SU-DHL-6 (cell line): ENCODE results near the gene POLG.

Experiments
- H2AFZ ChIP-seq: fragments of 200-600 bp; sonication (generic); 2 replicates; pipeline ENCODE4 v1.6.1; 2014; ENCODE audit warnings: low read depth, mild to moderate bottlenecking, moderate library complexity, mixed read lengths, antibody characterized with exemption, low read length; ENCODE audit not compliant: severe bottlenecking
- H3F3A ChIP-seq: fragments of 200-600 bp; shearing (Covaris generic); 2 replicates; pipeline ENCODE4 v1.6.0; 2016; ENCODE audit warnings: antibody characterized with exemption, mild to moderate bottlenecking; ENCODE audit not compliant: insufficient read depth
- H3K27ac ChIP-seq: fragments of 200-600 bp; sonication (generic); 2 replicates; pipeline ENCODE4 v1.5.1; 2016; ENCODE audit warnings: low read depth, mild to moderate bottlenecking, low read length, moderate library complexity, mixed read lengths
- H3K27me3 ChIP-seq: fragments of 200-600 bp; sonication (generic), shearing (Covaris generic); 2 replicates; pipeline ENCODE4 v1.6.0; 2014; ENCODE audit warnings: mild to moderate bottlenecking, low read length
- H3K36me3 ChIP-seq: fragments of 200-600 bp; sonication (generic); 2 replicates; pipeline ENCODE4 v1.6.1; 2014; ENCODE audit warnings: mild to moderate bottlenecking, low read length, mixed read lengths
- H3K4me2 ChIP-seq: fragments of 300-600, 200-600 bp; shearing (Covaris generic), sonication (generic); 2 replicates; pipeline ENCODE4 v1.6.0; 2014; ENCODE audit warnings: low read length, low read depth, mild to moderate bottlenecking; ENCODE audit not compliant: poor library complexity, severe bottlenecking
- H3K4me3 ChIP-seq: fragments of 200-600 bp; sonication (generic); 2 replicates; pipeline ENCODE4 v1.5.1; 2014; ENCODE audit warnings: antibody characterized with exemption, low read length, mild to moderate bottlenecking, mixed read lengths; ENCODE audit not compliant: insufficient read depth, poor library complexity, severe bottlenecking
- H3K79me2 ChIP-seq: fragments of 200-600 bp; sonication (generic); 2 replicates; pipeline ENCODE4 v1.6.1; 2014; ENCODE audit warnings: mild to moderate bottlenecking, low read length, moderate library complexity; ENCODE audit not compliant: insufficient read depth
- H3K9ac ChIP-seq: fragments of 200-600 bp; sonication (generic); 2 replicates; pipeline ENCODE4 v1.7.0; 2014; ENCODE audit warnings: mild to moderate bottlenecking, low read length
- H3K9me2 ChIP-seq: fragments of 200-600 bp; sonication (generic); replicated peaks from 2 replicates; pipeline ENCODE4 v1.6.1; 2014; ENCODE audit warnings: low read length; ENCODE audit not compliant: insufficient read depth
- H3K9me3 ChIP-seq: fragments of 200-600 bp; sonication (generic); 2 replicates; pipeline ENCODE4 v1.6.1; 2014; ENCODE audit warnings: low read length, mixed read lengths; ENCODE audit not compliant: insufficient read depth
- H4K20me1 ChIP-seq: fragments of 200-600 bp; sonication (generic); 2 replicates; pipeline ENCODE4 v1.6.1; 2014; ENCODE audit warnings: low read depth, mild to moderate bottlenecking, antibody characterized with exemption, low read length, moderate library complexity, mixed read lengths
- CTCF ChIP-seq: fragments of 200-600 bp; sonication (generic); IDR thresholded peaks from one replicate; pipeline ENCODE4 v1.5.1; 2017; ENCODE audit warnings: antibody characterized with exemption, mild to moderate bottlenecking, low read length, moderate library complexity; ENCODE audit not compliant: insufficient read depth, poor library complexity, severe bottlenecking
- EZH2phosphoT487 ChIP-seq: fragments of 200-600 bp; sonication (generic), shearing (Covaris generic); conservative IDR thresholded peaks from 2 replicates; pipeline ENCODE4 v1.6.1; 2018; ENCODE audit warnings: mild to moderate bottlenecking, antibody characterized with exemption, low read length, moderate library complexity, mixed read lengths

The POLG gene

GRCh38 chr15:89328398-89329254 is 6.0 kb downstream of the POLG start:
- TF ChIP-seq CTCF, result no peak
- no peak for TF ChIP-seq EZH2phosphoT487
- H3K79me2 ChIP-seq, result peaks cover 31% of the 10 kb centered on the region
- no peaks in the 10 kb centered on the region for H3K9me3 ChIP-seq
- H3K27me3 ChIP-seq, result no peaks in the 10 kb centered on the region
- H3K4me2 ChIP-seq, result no peak overlapping the region
- no peak overlapping the region for H3K27ac ChIP-seq
- H4K20me1 ChIP-seq, result peaks cover 14% of the 10 kb centered on the region
- no peak overlapping the region for H3K9ac ChIP-seq
- no peaks in the 10 kb centered on the region for H3F3A ChIP-seq
- peaks cover 16% of the 10 kb centered on the region for H3K36me3 ChIP-seq
- H3K4me3 ChIP-seq, result no peak overlapping the region
- no peaks in the 10 kb centered on the region for H3K9me2 ChIP-seq
- no peak overlapping the region for H2AFZ ChIP-seq

GRCh38 chr15:89327113-89327512 is 7.5 kb downstream of the POLG start:
- TF ChIP-seq EZH2phosphoT487 (no peak), CTCF (no peak)
- H3K79me2 ChIP-seq, result peaks cover 17% of the 10 kb centered on the region
- peaks cover 15% of the 10 kb centered on the region for H3K36me3 ChIP-seq
- no peak overlapping the region for H3K4me2 ChIP-seq
- H3K9me3 ChIP-seq, result no peaks in the 10 kb centered on the region
- H3K27me3 ChIP-seq, result no peaks in the 10 kb centered on the region
- H3K27ac ChIP-seq, result no peak overlapping the region
- peaks cover 13% of the 10 kb centered on the region for H4K20me1 ChIP-seq
- no peaks in the 10 kb centered on the region for H3F3A ChIP-seq
- H3K4me3 ChIP-seq, result no peak overlapping the region
- no peak overlapping the region for H2AFZ ChIP-seq
- no peaks in the 10 kb centered on the region for H3K9me2 ChIP-seq
- no peak overlapping the region for H3K9ac ChIP-seq

- no peaks in the 10 kb centered on the region for H3F3A ChIP-seq
- no peak for TF ChIP-seq CTCF
- TF ChIP-seq EZH2phosphoT487, result no peak
- H3K9me2 ChIP-seq, result no peaks in the 10 kb centered on the region
- H3K9me3 ChIP-seq, result no peaks in the 10 kb centered on the region
- H3K4me3 ChIP-seq, result no peak overlapping the region
- no peaks in the 10 kb centered on the region for H3K27me3 ChIP-seq
- H3K27ac ChIP-seq, result no peak overlapping the region
- peaks cover 6% of the 10 kb centered on the region; the same call in 1 of the 2 replicates for H4K20me1 ChIP-seq
- H3K79me2 ChIP-seq, result peaks cover 9% of the 10 kb centered on the region
- H3K9ac ChIP-seq, result no peak overlapping the region
- no peak overlapping the region for H3K4me2 ChIP-seq
- peaks cover 7% of the 10 kb centered on the region; the same call in 1 of the 2 replicates for H3K36me3 ChIP-seq
- H2AFZ ChIP-seq, result no peak overlapping the region
Observed at GRCh38 chr15:89326316-89326715, 8.3 kb downstream of the POLG start.
